ENCODE data around the gene MYCBP. TPM values are rescaled to one million over a fixed set of nuclear protein-coding genes. Genes with fewer than 3 reads are reported as not detected.

MYCBP gene
- total RNA-seq, 1 experiment from 2014 or later, result 31.6 TPM

GRCh38 chr1:38832370-38832734 lies 40.8 kb downstream of the MYCBP start:
- BruUV-seq (replicated peaks), result no TSS peak
- intact Hi-C loops (cut with micrococcal nuclease; ENCODE audit: unreplicated experiment), result no loop called here
- no peaks in the 10 kb centered on the region for H3K9me3 ChIP-seq (ENCODE audit: low read depth, low read length, poor library complexity, severe bottlenecking)
- H3K4me3 ChIP-seq (ENCODE audit: low read depth, low read length, poor library complexity, severe bottlenecking), result no peak overlapping the region
- no peak for TF ChIP-seq EZH2 (IDR thresholded peaks at IDR 0.05; ENCODE audit: borderline replicate concordance, low read depth, low read length, poor library complexity, severe bottlenecking)
- no peak for TF ChIP-seq CTCF (conservative IDR thresholded peaks at IDR 0.05; ENCODE audit: low read depth, low read length)
- no peak overlapping the region for H3K27ac ChIP-seq (ENCODE audit: low read depth, low read length, poor library complexity, severe bottlenecking)
- H3K4me1 ChIP-seq (ENCODE audit: insufficient read depth, low read length, poor library complexity, severe bottlenecking), result peaks cover 6% of the 10 kb centered on the region
- POLR2A ChIA-PET (ENCODE audit: low non-redundant PET), result no interaction called here
- H3K36me3 ChIP-seq (ENCODE audit: insufficient read depth, low read length, poor library complexity, severe bottlenecking), result no peaks in the 10 kb centered on the region
- DNase-seq (ENCODE audit: low spot score), result no peak
- CTCF ChIA-PET, result interaction anchor here (0.6 kb wide), 1 partner anchor 222 kb away, joined by 3 read pairs; no protein-coding TSS in a partner anchor
- H3K27me3 ChIP-seq (replicated peaks; ENCODE audit: insufficient read depth, low read depth, low read length, poor library complexity), result no peaks in the 10 kb centered on the region

- TF ChIP-seq EZH2 (IDR thresholded peaks at IDR 0.05; ENCODE audit: borderline replicate concordance, low read depth, low read length, poor library complexity, severe bottlenecking) (no peak), CTCF (conservative IDR thresholded peaks at IDR 0.05; ENCODE audit: low read depth, low read length) (no peak)
- no peak overlapping the region for H3K27ac ChIP-seq (ENCODE audit: low read depth, low read length, poor library complexity, severe bottlenecking)
- H3K27me3 ChIP-seq (replicated peaks; ENCODE audit: insufficient read depth, low read depth, low read length, poor library complexity), result no peaks in the 10 kb centered on the region
- no peak overlapping the region for H3K4me3 ChIP-seq (ENCODE audit: low read depth, low read length, poor library complexity, severe bottlenecking)
- H3K4me1 ChIP-seq (ENCODE audit: insufficient read depth, low read length, poor library complexity, severe bottlenecking), result peaks cover 6% of the 10 kb centered on the region
- intact Hi-C loops (cut with micrococcal nuclease; ENCODE audit: unreplicated experiment), result no loop called here
- no peaks in the 10 kb centered on the region for H3K9me3 ChIP-seq (ENCODE audit: low read depth, low read length, poor library complexity, severe bottlenecking)
- ChIA-PET POLR2A (ENCODE audit: low non-redundant PET) (no interaction called here), CTCF (interaction anchor here (0.6 kb wide), 1 partner anchor 221 kb away, joined by 3 read pairs; no protein-coding TSS in a partner anchor)
- BruUV-seq (replicated peaks), result no TSS peak
- no peaks in the 10 kb centered on the region for H3K36me3 ChIP-seq (ENCODE audit: insufficient read depth, low read length, poor library complexity, severe bottlenecking)
- no peak for DNase-seq (ENCODE audit: low spot score)
Observed at GRCh38 chr1:38831731-38832369, 41.3 kb downstream of the MYCBP start.

GRCh38 chr1:38829368-38829767 lies 43.8 kb downstream of the MYCBP start:
- no peak for DNase-seq (ENCODE audit: low spot score)
- no TSS peak for BruUV-seq (replicated peaks)
- Histone ChIP-seq H3K9me3 (ENCODE audit: low read depth, low read length, poor library complexity, severe bottlenecking) (no peaks in the 10 kb centered on the region), H3K4me3 (ENCODE audit: low read depth, low read length, poor library complexity, severe bottlenecking) (no peak overlapping the region), H3K27ac (ENCODE audit: low read depth, low read length, poor library complexity, severe bottlenecking) (no peak overlapping the region), H3K36me3 (ENCODE audit: insufficient read depth, low read length, poor library complexity, severe bottlenecking) (no peaks in the 10 kb centered on the region), H3K27me3 (replicated peaks; ENCODE audit: insufficient read depth, low read depth, low read length, poor library complexity) (no peaks in the 10 kb centered on the region), H3K4me1 (ENCODE audit: insufficient read depth, low read length, poor library complexity, severe bottlenecking) (peaks cover 11% of the 10 kb centered on the region)
- ChIA-PET POLR2A (ENCODE audit: low non-redundant PET) (no interaction called here), CTCF (no interaction called here)
- TF ChIP-seq CTCF (conservative IDR thresholded peaks at IDR 0.05; ENCODE audit: low read depth, low read length) (no peak), EZH2 (IDR thresholded peaks at IDR 0.05; ENCODE audit: borderline replicate concordance, low read depth, low read length, poor library complexity, severe bottlenecking) (no peak)
- intact Hi-C loops (cut with micrococcal nuclease; ENCODE audit: unreplicated experiment), result no loop called here
